GM10266 (cell line): ENCODE data around the gene ATP1A4.

Experiments used
- DNase-seq: peaks from one replicate; pipeline ENCODE4 v3.0.0; 2012; ENCODE audit errors: extremely low spot score
- CTCF ChIP-seq: IDR thresholded peaks from 2 replicates; pipeline ENCODE4 v1.5.1; 2012; ENCODE audit warnings: mild to moderate bottlenecking, low read depth; ENCODE audit not compliant: control insufficient read depth, insufficient read depth; ENCODE audit errors: missing control alignments

Gene ATP1A4

GRCh38 chr1:160129558-160129957 is 21.8 kb upstream of the ATP1A4 start:
- DNase-seq, result no peak
- no peak for TF ChIP-seq CTCF

GRCh38 chr1:160129966-160130365 is 21.4 kb upstream of the ATP1A4 start:
- TF ChIP-seq CTCF, result no peak
- no peak for DNase-seq

GRCh38 chr1:160130486-160130885 is 20.9 kb upstream of the ATP1A4 start:
- no peak for TF ChIP-seq CTCF
- no peak for DNase-seq

- no peak for TF ChIP-seq CTCF
- no peak for DNase-seq
Measured at GRCh38 chr1:160130939-160131338, 20.5 kb upstream of the ATP1A4 start.

- no peak for DNase-seq
- no peak for TF ChIP-seq CTCF
Measured at GRCh38 chr1:160131803-160132565, 19.4 kb upstream of the ATP1A4 start.

- DNase-seq, result no peak
- no peak for TF ChIP-seq CTCF
Measured at GRCh38 chr1:160133990-160134770, 17.2 kb upstream of the ATP1A4 start.
